Neuronal stem cell (in vitro differentiated cells): ENCODE results near the gene PSMB8.

Experiments
- DNase-seq: peaks from one replicate; pipeline ENCODE4 v3.0.0-alpha.2; 2013; ENCODE audit warnings: low spot score
- H2AFZ ChIP-seq: one replicate; pipeline ENCODE4 v1.6.1; 2013; ENCODE audit warnings: mild to moderate bottlenecking, low read length, inconsistent platforms
- H2AK5ac ChIP-seq: 2 replicates; pipeline ENCODE4 v1.6.1; 2013; ENCODE audit warnings: low read depth, mild to moderate bottlenecking, inconsistent platforms, low read length, moderate library complexity, mixed read lengths
- H2BK120ac ChIP-seq: 2 replicates; pipeline ENCODE4 v1.6.1; 2013; ENCODE audit warnings: low read depth, mild to moderate bottlenecking, inconsistent platforms, low read length, moderate library complexity, mixed read lengths
- H2BK12ac ChIP-seq: one replicate; pipeline ENCODE4 v1.6.1; 2013; ENCODE audit warnings: low read length, inconsistent platforms
- H2BK15ac ChIP-seq: 2 replicates; pipeline ENCODE4 v1.6.1; 2013; ENCODE audit warnings: mild to moderate bottlenecking, low read length, inconsistent platforms, mixed read lengths
- H2BK5ac ChIP-seq: one replicate; pipeline ENCODE4 v1.6.1; 2013; ENCODE audit warnings: inconsistent platforms, mild to moderate bottlenecking, low read length, moderate library complexity
- H3K14ac ChIP-seq: one replicate; pipeline ENCODE4 v1.6.1; 2013; ENCODE audit warnings: low read length, inconsistent platforms
- H3K18ac ChIP-seq: 2 replicates; pipeline ENCODE4 v1.6.1; 2013; ENCODE audit warnings: low read length, inconsistent platforms
- H3K23ac ChIP-seq: 2 replicates; pipeline ENCODE4 v1.6.1; 2013; ENCODE audit warnings: low read depth, mild to moderate bottlenecking, mixed read lengths, low read length, inconsistent platforms; ENCODE audit not compliant: poor library complexity
- H3K27ac ChIP-seq: replicated peaks from 3 replicates; pipeline ENCODE4 v1.5.1; 2013; ENCODE audit warnings: low read length, inconsistent platforms
- H3K27me3 ChIP-seq, 3 experiments: 2 replicates each; pipeline ENCODE4 v1.6.1; 2013; ENCODE audit warnings: low read length in 3 of 3, mild to moderate bottlenecking in 2 of 3, inconsistent platforms in 1 of 3, low read depth in 1 of 3, mixed read lengths in 1 of 3, moderate library complexity in 1 of 3; ENCODE audit not compliant: control insufficient read depth in 3 of 3, insufficient read depth in 3 of 3
- H3K36me3 ChIP-seq, 2 donors: replicated peaks in 1 of 2; 2 replicates each; pipeline ENCODE4 v1.6.1; 2013; ENCODE audit warnings: low read length in 2 of 2; ENCODE audit not compliant: control insufficient read depth in 2 of 2, insufficient read depth in 2 of 2
- H3K4ac ChIP-seq: 2 replicates; pipeline ENCODE4 v1.6.1; 2013; ENCODE audit warnings: inconsistent platforms, mild to moderate bottlenecking, low read length, moderate library complexity
- H3K4me1 ChIP-seq, 2 donors: 1 replicate in 1 of 2; 2 replicates in 1 of 2; pipeline ENCODE4 v1.6.1; 2013; ENCODE audit warnings: low read length in 2 of 2, low read depth in 1 of 2; ENCODE audit not compliant: control insufficient read depth in 2 of 2, insufficient read depth in 1 of 2
- H3K4me2 ChIP-seq: one replicate; pipeline ENCODE4 v1.6.1; 2013; ENCODE audit warnings: mild to moderate bottlenecking, low read length, inconsistent platforms; ENCODE audit not compliant: insufficient read depth, poor library complexity, severe bottlenecking
- H3K4me3 ChIP-seq, 2 donors: 2 replicates each; pipeline ENCODE4 v1.5.1; 2013; ENCODE audit warnings: low read length in 2 of 2, mild to moderate bottlenecking in 2 of 2, inconsistent platforms in 1 of 2, moderate library complexity in 1 of 2
- H3K79me1 ChIP-seq: one replicate; pipeline ENCODE4 v1.6.1; 2013; ENCODE audit warnings: low read depth, mild to moderate bottlenecking, inconsistent platforms, low read length, moderate library complexity
- H3K9ac ChIP-seq: one replicate; pipeline ENCODE4 v1.6.1; 2013; ENCODE audit warnings: mild to moderate bottlenecking, low read depth, low read length, inconsistent platforms; ENCODE audit not compliant: poor library complexity
- H3K9me3 ChIP-seq, 2 donors: replicated peaks in 1 of 2; 2 replicates each; pipeline versions ENCODE3 to v1.6.1; 2013; ENCODE audit warnings: low read length in 2 of 2, mild to moderate bottlenecking in 2 of 2, inconsistent platforms in 1 of 2, low read depth in 1 of 2, mixed read lengths in 1 of 2, moderate library complexity in 1 of 2; ENCODE audit not compliant: control insufficient read depth in 2 of 2, insufficient read depth in 1 of 2
- H4K8ac ChIP-seq: one replicate; pipeline ENCODE4 v1.6.1; 2013; ENCODE audit warnings: low read depth, mild to moderate bottlenecking, inconsistent platforms, low read length, moderate library complexity
- H4K91ac ChIP-seq: one replicate; pipeline ENCODE4 v1.6.1; 2013; ENCODE audit warnings: low read length, low read depth, mild to moderate bottlenecking, inconsistent platforms; ENCODE audit not compliant: poor library complexity
- WGBS, 2 donors: extraction: QIAGEN DNeasy Blood & Tissue Kit; methylation state at CpG; one replicate each; pipeline ENCODE4 v1.1.7; 2013; ENCODE audit warnings: missing lambda C conversion rate in 2 of 2, mixed read lengths in 1 of 2; ENCODE audit not compliant: insufficient read length in 2 of 2, insufficient replicate concordance in 1 of 2; ENCODE audit errors: extremely low coverage in 2 of 2; 5-methylcytosine and 5-hydroxymethylcytosine counted together

The PSMB8 gene

GRCh38 chr6:32851025-32851424 lies 7.2 kb upstream of the PSMB8 start:
- Histone ChIP-seq H3K4ac (no peak overlapping the region), H4K8ac (no peak overlapping the region), H3K4me2 (no peak overlapping the region), H3K4me1 (peaks cover 2 to 14% of the 10 kb centered on the region in 2 donors), H3K27ac (no peak overlapping the region), H2AFZ (no peak overlapping the region), H2BK12ac (no peak overlapping the region), H2BK120ac (no peak overlapping the region), H4K91ac (no peak overlapping the region), H2AK5ac (no peak overlapping the region), H3K14ac (no peak overlapping the region), H2BK5ac (no peak overlapping the region), H2BK15ac (no peak overlapping the region), H3K9me3 (no peaks in the 10 kb centered on the region), H3K36me3 (no peaks in the 10 kb centered on the region), H3K4me3 (no peak overlapping the region), H3K18ac (no peak overlapping the region), H3K27me3 (peaks cover 6 to 92% (median 41%) of the 10 kb centered on the region in 3 experiments), H3K9ac (no peak overlapping the region), H3K23ac (no peak overlapping the region), H3K79me1 (no peaks in the 10 kb centered on the region)
- no CpG with 5 or more reads among the region's 4 CpGs for WGBS, 2 donors
- no peak for DNase-seq

GRCh38 chr6:32849126-32849525 lies 5.3 kb upstream of the PSMB8 start:
- no peak overlapping the region for H3K4me3 ChIP-seq
- no peaks in the 10 kb centered on the region for H3K79me1 ChIP-seq
- WGBS, 2 donors, result no CpG with 5 or more reads among the region's 6 CpGs
- no peak overlapping the region for H3K14ac ChIP-seq
- H2BK12ac ChIP-seq, result no peak overlapping the region
- H4K91ac ChIP-seq, result no peak overlapping the region
- no peak overlapping the region for H2BK5ac ChIP-seq
- H3K27me3 ChIP-seq, result peaks cover 6 to 87% (median 33%) of the 10 kb centered on the region in 3 experiments
- no peak overlapping the region for H2BK15ac ChIP-seq
- no peak overlapping the region for H2AK5ac ChIP-seq
- no peaks in the 10 kb centered on the region for H3K9me3 ChIP-seq
- no peak for DNase-seq
- H4K8ac ChIP-seq, result no peak overlapping the region
- H3K18ac ChIP-seq, result no peak overlapping the region
- no peak overlapping the region for H2BK120ac ChIP-seq
- H3K27ac ChIP-seq, result no peak overlapping the region
- no peak overlapping the region for H3K23ac ChIP-seq
- H3K9ac ChIP-seq, result no peak overlapping the region
- no peak overlapping the region for H3K4ac ChIP-seq
- H2AFZ ChIP-seq, result no peak overlapping the region
- H3K4me1 ChIP-seq, result peaks cover 1 to 11% of the 10 kb centered on the region in 2 donors
- no peaks in the 10 kb centered on the region for H3K36me3 ChIP-seq
- no peak overlapping the region for H3K4me2 ChIP-seq

GRCh38 chr6:32847795-32848194 lies 3.9 kb upstream of the PSMB8 start:
- Histone ChIP-seq H3K4me1 (peaks cover 1 to 4% of the 10 kb centered on the region in 2 donors), H2AFZ (no peak overlapping the region), H3K36me3 (no peaks in the 10 kb centered on the region), H3K9me3 (peaks cover 0 to 1% of the 10 kb centered on the region in 2 donors), H3K18ac (no peak overlapping the region), H3K4me2 (no peak overlapping the region), H3K79me1 (no peaks in the 10 kb centered on the region), H3K4me3 (no peak overlapping the region), H2BK120ac (no peak overlapping the region), H3K23ac (no peak overlapping the region), H3K27me3 (peaks cover 6 to 90% (median 38%) of the 10 kb centered on the region in 3 experiments), H4K91ac (no peak overlapping the region), H3K4ac (no peak overlapping the region), H3K14ac (no peak overlapping the region), H2BK5ac (no peak overlapping the region), H3K27ac (no peak overlapping the region), H2AK5ac (no peak overlapping the region), H3K9ac (no peak overlapping the region), H4K8ac (no peak overlapping the region), H2BK12ac (no peak overlapping the region), H2BK15ac (no peak overlapping the region)
- WGBS, 2 donors, result no CpG with 5 or more reads among the region's 8 CpGs
- DNase-seq, result no peak

- Histone ChIP-seq H3K27ac (no peak overlapping the region), H3K18ac (no peak overlapping the region), H2BK5ac (no peak overlapping the region), H3K4ac (no peak overlapping the region), H2AK5ac (no peak overlapping the region), H2AFZ (no peak overlapping the region), H2BK12ac (no peak overlapping the region), H4K8ac (no peak overlapping the region), H3K23ac (peak overlapping the region; percentile 77), H3K4me3 (no peak overlapping the region), H3K27me3 (peaks cover 0 to 90% (median 36%) of the 10 kb centered on the region in 3 experiments), H3K36me3 (no peaks in the 10 kb centered on the region), H3K9ac (no peak overlapping the region), H3K4me2 (no peak overlapping the region), H3K4me1 (peaks cover 0 to 1% of the 10 kb centered on the region in 2 donors), H3K79me1 (no peaks in the 10 kb centered on the region), H3K14ac (no peak overlapping the region), H2BK15ac (no peak overlapping the region), H2BK120ac (no peak overlapping the region), H4K91ac (no peak overlapping the region), H3K9me3 (peaks cover 0 to 5% of the 10 kb centered on the region in 2 donors)
- DNase-seq, result no peak
- WGBS, 2 donors, result no CpG with 5 or more reads among the region's 10 CpGs
Measured at GRCh38 chr6:32847004-32847403, 3.2 kb upstream of the PSMB8 start.
